MM.1S (cell line): ENCODE measurements around the gene GNB1.

Source experiments
- CTCF ChIP-seq: fragments of 300-600 bp; sonication (generic); IDR thresholded peaks from 2 replicates; pipeline ENCODE4 v1.5.1; 2016; ENCODE audit warnings: antibody characterized with exemption, low read length, mixed read lengths
- EZH2 ChIP-seq: fragments of 300-600 bp; sonication (generic); optimal IDR thresholded peaks from 2 replicates; pipeline ENCODE3; 2017; ENCODE audit warnings: low read depth, mild to moderate bottlenecking, antibody characterized with exemption, low read length, mixed read lengths
- EZH2phosphoT487 ChIP-seq: fragments of 300-600 bp; sonication (generic); IDR thresholded peaks from 2 replicates; pipeline ENCODE4 v1.6.1; 2018; ENCODE audit warnings: antibody characterized with exemption, low read length

GRCh38 chr1:1862905-1863547 lies 27.9 kb downstream of the GNB1 start:
- TF ChIP-seq CTCF, result no peak
- no peak for TF ChIP-seq EZH2
- no peak for TF ChIP-seq EZH2phosphoT487
